Prostate gland (tissue), 2 donors: Measurements from ENCODE around the gene DLG2.

ENCODE experiments used
- CTCF ChIP-seq, 4 experiments: fragments of 200-600 bp in 2 of 4; fragments of 450-650 bp in 2 of 4; sonication (generic) in 2 of 4; IDR thresholded peaks; 1 replicate in 3 of 4; 2 replicates in 1 of 4; pipeline ENCODE4 v1.5.1; 2016 to 2019; ENCODE audit warnings: antibody characterized with exemption in 4 of 4, mild to moderate bottlenecking in 2 of 4, moderate library complexity in 2 of 4
- POLR2A ChIP-seq: fragments of 450-650 bp; IDR thresholded peaks from one replicate; pipeline ENCODE4 v1.6.1; 2016; ENCODE audit warnings: antibody characterized with exemption, mild to moderate bottlenecking
- POLR2AphosphoS5 ChIP-seq: sonication (generic); formaldehyde crosslinking; IDR thresholded peaks from one replicate; pipeline ENCODE4 v1.6.1; 2017; ENCODE audit warnings: antibody characterized with exemption

GRCh38 chr11:85656777-85657176, 29.6 kb upstream of the DLG2 start:
- TF ChIP-seq CTCF (IDR thresholded peaks at IDR 0.05) (no peak), POLR2A (no peak), POLR2AphosphoS5 (no peak)
